RPMI7951 (cell line): ENCODE data around the gene INSL6. TPM values are rescaled to one million over a fixed set of nuclear protein-coding genes. Genes with fewer than 3 reads are reported as not detected.

Experiments used
- total RNA-seq: library from RNA; depleted of rRNA; stranded (reverse); fragments of >200 nt; shearing (Covaris generic); gene quantifications from 2 replicates; pipeline ENCODE4 v1.2.3, GENCODE V29; 2014; rRNA removed

INSL6 gene
- total RNA-seq, 1 experiment from 2014 or later = not detected

Other genes starting within 250 kb of the INSL6 start
- gene JAK2, start 200.4 kb downstream of the INSL6 start, total RNA-seq = 4.8 and 5.8 TPM in 2 replicates
- not detected in 2 replicates for gene INSL4, start 45.8 kb upstream of the INSL6 start, total RNA-seq
- 0.29 and 1.1 TPM in 2 replicates for gene RLN2, start 119.1 kb upstream of the INSL6 start, total RNA-seq
- gene RLN1, start 154.2 kb upstream of the INSL6 start, total RNA-seq = 0.24 and 0.39 TPM in 2 replicates